ENCODE results near the gene CTNNAL1. TPM values are rescaled to one million over a fixed set of nuclear protein-coding genes. Genes with fewer than 3 reads are reported as not detected.
"Not testable (repeated sequence)": the region's sequence is repeated elsewhere in the genome, so short reads cannot be mapped to it uniquely, and the experiment has no call there.

CTNNAL1 gene
- 1 to 10 TPM; 2.3 to 4.4 TPM for total RNA-seq
- polyA plus RNA-seq, result 1 to 10 TPM in 2 of 3 donors, under 1 TPM in 1; 0.15 to 3.7 (median 1.7) TPM
- total RNA-seq, result 2.5 to 39.4 (median 21.5) reads per million in 6 experiments

DNA sequence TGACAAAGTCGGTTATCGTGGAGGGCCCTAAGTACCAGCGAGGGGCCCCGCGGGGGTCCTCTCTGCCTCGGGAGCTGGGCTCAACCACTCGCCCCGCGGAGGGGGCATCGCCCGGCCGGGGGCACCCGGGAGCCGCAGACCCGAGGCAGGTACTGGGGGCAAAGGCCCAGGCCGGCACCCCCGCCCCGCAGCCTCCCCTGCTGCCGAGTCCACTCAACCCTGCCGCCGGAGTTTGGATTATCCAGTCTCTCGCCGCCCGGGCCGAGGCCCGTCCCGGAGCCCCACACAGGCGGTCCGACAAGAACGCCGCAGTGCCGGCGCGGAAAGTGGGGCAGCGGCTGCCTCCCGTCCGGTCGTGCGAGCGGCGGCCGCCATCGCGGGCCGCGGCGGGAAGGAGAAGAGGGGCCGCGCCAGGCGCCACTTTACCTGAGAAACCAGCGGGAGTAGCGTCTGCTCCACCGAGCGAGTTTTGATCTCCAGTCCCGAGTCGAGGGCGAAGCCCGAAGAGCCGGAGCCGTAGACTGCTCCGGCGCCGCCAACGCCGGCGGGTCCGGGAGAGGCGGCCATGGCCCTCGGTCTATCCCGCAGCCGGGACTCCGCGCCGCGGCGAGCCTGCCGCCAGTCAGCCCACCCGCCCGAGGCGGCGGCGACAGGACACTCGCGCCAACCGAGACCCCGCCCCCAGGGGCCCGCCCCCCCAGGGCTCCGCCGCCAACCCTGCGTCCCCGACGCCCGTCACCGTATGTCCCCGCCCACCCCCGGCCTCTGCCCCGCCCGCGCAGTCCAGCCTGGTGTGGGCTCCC lies at the start of gene CTNNAL1:
Gene CTNNAL1, minus strand, starts transcription at position 624 of the 803 bp plus-strand sequence. Its CDS starts 57 bp downstream, at position 567.
- H3K9me3 Mint-ChIP-seq, result no peaks in the 10 kb centered on the region
- DNase-seq (peak; percentile 71 to 91 (median 82)), ATAC-seq (peak; percentile 84 to 90)
- POLR2A ChIA-PET, result interaction anchor here (1.0 kb wide), 1 partner anchor 106 kb away, joined by 5 read pairs; the partner anchor contains the start of gene TMEM245
- H3K36me3 Mint-ChIP-seq, result peaks cover 0 to 4% (median 0%) of the 10 kb centered on the region in 3 donors
- peaks cover 9 to 37% (median 22%) of the 10 kb centered on the region in 4 donors for H3K4me1 Mint-ChIP-seq
- peaks cover 0 to 9% (median 1%) of the 10 kb centered on the region in 5 donors for H3K27me3 Mint-ChIP-seq
- H3K27ac Mint-ChIP-seq, result peak within 1 kb of the TSS; percentile 86 to 97 (median 91)
- peak within 1 kb of the TSS; percentile 91 to 100 (median 97) for H3K4me3 Mint-ChIP-seq

GRCh38 chr9:109062543-109062942 lies 49.2 kb upstream of the CTNNAL1 start:
- no peak for DNase-seq
- H3K4me1 Mint-ChIP-seq, result peaks cover 0 to 2% (median 0%) of the 10 kb centered on the region in 4 donors
- H3K9me3 Mint-ChIP-seq, result no peaks in the 10 kb centered on the region
- peaks cover 6 to 74% (median 20%) of the 10 kb centered on the region in 3 donors for H3K36me3 Mint-ChIP-seq
- H3K4me3 Mint-ChIP-seq, result no peak overlapping the region
- no peak for ATAC-seq
- POLR2A ChIA-PET, result no interaction called here
- H3K27ac Mint-ChIP-seq, result peak overlapping the region in 1 of 10 donors; percentile 51
- no peaks in the 10 kb centered on the region for H3K27me3 Mint-ChIP-seq

DNA sequence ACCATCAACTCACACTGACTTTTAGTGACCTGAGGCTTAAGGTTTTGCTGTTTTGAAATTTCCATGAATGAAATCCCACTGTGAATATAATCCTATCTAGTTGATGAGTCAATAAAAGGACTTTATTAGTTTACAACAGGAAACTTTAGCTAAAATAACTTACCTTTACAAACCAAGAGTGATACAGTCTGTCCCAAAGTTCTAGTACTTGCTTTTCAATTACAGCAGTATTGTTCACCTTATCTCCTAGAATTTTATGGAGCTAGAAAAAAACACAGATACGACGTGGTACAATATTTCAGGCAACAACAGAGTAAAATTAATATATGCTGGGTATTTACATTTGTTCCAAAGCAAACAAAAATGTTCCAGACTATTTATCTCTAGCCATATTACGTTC lies 46.9 kb upstream of the CTNNAL1 start:
- peaks cover 0 to 2% (median 0%) of the 10 kb centered on the region in 4 donors for H3K4me1 Mint-ChIP-seq
- peaks cover 6 to 84% (median 29%) of the 10 kb centered on the region in 3 donors for H3K36me3 Mint-ChIP-seq
- H3K27me3 Mint-ChIP-seq, result no peaks in the 10 kb centered on the region
- no peak for ATAC-seq
- no peak overlapping the region for H3K4me3 Mint-ChIP-seq
- no peak overlapping the region for H3K27ac Mint-ChIP-seq
- no peaks in the 10 kb centered on the region for H3K9me3 Mint-ChIP-seq
- no peak for DNase-seq
- POLR2A ChIA-PET, result no interaction called here

DNA sequence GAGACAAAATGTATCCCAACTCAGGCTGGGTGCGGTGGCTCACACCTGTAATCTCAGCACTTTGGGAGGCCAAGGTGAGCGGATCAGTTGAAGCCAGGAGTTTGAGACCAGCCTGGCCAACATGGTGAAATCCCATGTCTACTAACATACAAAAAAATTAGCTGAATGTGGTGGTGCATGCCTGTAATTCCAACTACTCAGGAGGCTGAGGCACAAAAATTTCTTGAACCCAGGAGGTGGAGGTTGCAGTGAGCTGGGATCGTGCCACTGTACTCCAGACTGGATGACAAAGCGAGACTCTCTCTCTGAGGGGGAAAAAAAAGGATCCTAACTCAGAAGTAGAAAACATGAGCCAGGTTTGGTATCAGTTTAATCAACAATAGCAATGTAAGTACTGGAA lies 39.8 kb upstream of the CTNNAL1 start:
- H3K4me3 Mint-ChIP-seq, H3K9me3 Mint-ChIP-seq, POLR2A ChIA-PET, H3K4me1 Mint-ChIP-seq, H3K27me3 Mint-ChIP-seq, DNase-seq, ATAC-seq: not testable (repeated sequence)
- H3K27ac Mint-ChIP-seq, result peak overlapping the region in 2 of 10 donors; percentile 20 to 31
- peaks cover 12 to 93% (median 55%) of the 10 kb centered on the region in 3 donors for H3K36me3 Mint-ChIP-seq

DNA sequence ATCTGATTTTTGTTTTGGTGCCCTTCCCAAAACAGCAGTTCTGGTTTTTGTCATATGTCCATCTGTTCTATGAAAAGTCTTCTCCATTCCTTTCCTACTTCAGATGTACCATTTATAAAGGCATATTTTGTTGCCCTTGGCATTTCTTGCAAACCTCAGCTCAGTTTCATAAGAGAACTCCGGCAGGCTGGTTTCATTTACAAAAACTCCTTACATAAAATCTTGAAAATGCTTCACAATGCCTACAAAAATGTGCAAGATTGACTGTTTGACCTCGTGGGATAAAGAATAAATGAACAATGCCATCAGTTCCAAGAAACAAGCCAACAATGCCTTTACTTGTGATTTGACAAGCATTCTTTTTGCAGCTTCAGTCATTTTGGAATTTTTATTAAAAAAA lies 39.1 kb upstream of the CTNNAL1 start:
- POLR2A ChIA-PET, result no interaction called here
- ATAC-seq (no peak), DNase-seq (no peak)
- H3K27ac Mint-ChIP-seq, result no peak overlapping the region
- no peaks in the 10 kb centered on the region for H3K27me3 Mint-ChIP-seq
- peaks cover 0 to 7% (median under 1%) of the 10 kb centered on the region in 4 donors for H3K4me1 Mint-ChIP-seq
- no peaks in the 10 kb centered on the region for H3K9me3 Mint-ChIP-seq
- no peak overlapping the region for H3K4me3 Mint-ChIP-seq
- peaks cover 14 to 93% (median 59%) of the 10 kb centered on the region in 3 donors for H3K36me3 Mint-ChIP-seq

DNA sequence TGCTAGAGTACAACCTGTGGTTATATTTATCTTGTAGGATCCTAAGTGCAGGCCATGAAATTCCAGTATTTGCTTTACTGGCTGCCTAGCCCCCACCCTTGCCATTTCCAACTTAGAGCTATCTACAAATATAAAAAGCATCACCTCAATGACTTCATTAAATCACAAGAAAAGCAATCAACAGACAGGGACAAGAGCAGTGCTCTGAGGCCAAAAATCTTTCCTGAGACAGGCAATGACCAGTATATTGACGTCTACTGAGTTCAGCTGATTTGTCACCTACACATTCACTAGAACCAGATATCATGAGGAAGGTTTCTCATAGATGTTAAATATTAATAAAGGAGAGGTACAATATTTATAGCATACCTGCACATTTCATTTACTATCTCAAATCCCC lies 38.4 kb upstream of the CTNNAL1 start:
- H3K4me1 Mint-ChIP-seq, result peaks cover 0 to 7% (median 2%) of the 10 kb centered on the region in 4 donors
- POLR2A ChIA-PET, result no interaction called here
- H3K36me3 Mint-ChIP-seq, result peaks cover 14 to 93% (median 58%) of the 10 kb centered on the region in 3 donors
- no peak overlapping the region for H3K4me3 Mint-ChIP-seq
- H3K27me3 Mint-ChIP-seq, result no peaks in the 10 kb centered on the region
- ATAC-seq, result no peak
- H3K27ac Mint-ChIP-seq, result peak overlapping the region in 1 of 10 donors; percentile 40
- no peak for DNase-seq
- H3K9me3 Mint-ChIP-seq, result no peaks in the 10 kb centered on the region

DNA sequence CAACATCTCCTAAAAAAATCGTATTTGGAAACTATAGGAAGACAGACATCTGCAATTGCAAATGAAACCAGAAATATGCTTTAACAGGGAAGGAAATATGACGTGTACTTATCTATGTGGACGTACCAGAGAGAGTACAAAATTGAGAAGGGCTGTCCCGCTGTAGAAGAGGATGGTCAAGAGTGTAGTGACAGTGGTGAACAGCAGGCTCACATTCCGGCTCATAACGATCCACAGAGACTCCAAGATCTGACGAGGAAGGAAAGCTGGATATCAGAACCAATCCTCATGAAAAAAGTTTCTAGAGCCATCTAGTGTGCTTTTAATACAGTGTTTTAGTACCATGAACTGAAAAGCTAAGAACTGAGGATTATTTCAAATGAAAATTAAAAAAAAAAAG lies 37.1 kb upstream of the CTNNAL1 start:
- Mint-ChIP-seq H3K36me3 (peaks cover 14 to 93% (median 64%) of the 10 kb centered on the region in 3 donors), H3K4me1 (peaks cover 0 to 7% (median 2%) of the 10 kb centered on the region in 4 donors), H3K4me3 (no peak overlapping the region), H3K27me3 (no peaks in the 10 kb centered on the region), H3K9me3 (no peaks in the 10 kb centered on the region), H3K27ac (peak overlapping the region in 2 of 10 donors; percentile 11 to 12)
- POLR2A ChIA-PET, result no interaction called here
- no peak for DNase-seq
- ATAC-seq, result no peak

GRCh38 chr9:109048822-109049221 lies 35.5 kb upstream of the CTNNAL1 start:
- peak overlapping the region in 1 of 10 donors; percentile 63 for H3K27ac Mint-ChIP-seq
- no peak for DNase-seq
- POLR2A ChIA-PET, result no interaction called here

DNA sequence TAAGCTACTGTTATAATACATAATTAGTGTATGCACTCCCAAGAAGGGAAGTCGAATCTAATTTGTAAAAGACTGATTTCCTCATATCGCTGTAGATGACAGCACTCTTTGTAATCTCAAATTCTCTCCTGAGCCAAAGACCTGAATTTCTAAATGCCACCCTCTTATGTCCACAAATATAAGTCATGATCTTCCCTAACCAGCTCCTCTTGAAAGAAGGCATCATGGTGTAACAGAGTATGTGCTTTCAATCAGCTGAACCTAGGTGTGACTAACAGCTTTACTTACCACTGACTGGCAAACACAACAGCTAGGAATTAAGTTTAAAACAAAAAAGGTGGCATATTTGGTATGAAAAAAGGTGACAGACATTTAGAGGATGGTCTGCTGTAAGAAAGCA lies 34.0 kb upstream of the CTNNAL1 start:
- H3K27me3 Mint-ChIP-seq, result no peaks in the 10 kb centered on the region
- H3K4me3 Mint-ChIP-seq, result no peak overlapping the region
- peaks cover 0 to 7% (median 4%) of the 10 kb centered on the region in 4 donors for H3K4me1 Mint-ChIP-seq
- POLR2A ChIA-PET, result no interaction called here
- ATAC-seq, result no peak
- H3K9me3 Mint-ChIP-seq, result peaks cover 0 to 16% (median 0%) of the 10 kb centered on the region in 9 donors
- no peak overlapping the region for H3K27ac Mint-ChIP-seq
- H3K36me3 Mint-ChIP-seq, result peaks cover 29 to 92% (median 62%) of the 10 kb centered on the region in 3 donors
- no peak for DNase-seq

More at GRCh38 chr9:109048822-109049221, 35.5 kb upstream of the CTNNAL1 start:
- Mint-ChIP-seq H3K4me3 (no peak overlapping the region), H3K4me1 (peaks cover 0 to 7% (median 4%) of the 10 kb centered on the region in 4 donors), H3K27me3 (no peaks in the 10 kb centered on the region), H3K36me3 (peaks cover 21 to 93% (median 59%) of the 10 kb centered on the region in 3 donors), H3K9me3 (peaks cover 0 to 6% (median 0%) of the 10 kb centered on the region in 9 donors)
- ATAC-seq, result no peak

DNA sequence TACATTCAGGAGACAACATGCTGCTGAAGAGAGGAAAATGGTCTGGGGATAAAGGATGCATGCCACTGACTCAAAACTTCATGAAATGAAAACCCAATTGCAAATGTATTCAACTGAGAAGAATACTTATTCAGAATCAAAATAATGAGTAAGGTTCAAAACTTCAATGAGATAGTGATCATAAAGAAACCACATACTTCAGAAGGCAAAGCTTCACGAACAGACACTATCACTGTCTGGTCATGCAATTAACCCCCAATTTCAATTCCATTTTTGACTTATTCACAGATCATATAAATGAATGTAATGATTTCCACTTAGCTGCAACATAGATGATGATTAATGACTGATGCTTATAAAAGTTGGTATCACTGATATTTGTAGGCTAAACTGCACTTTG lies 33.0 kb upstream of the CTNNAL1 start:
- no peaks in the 10 kb centered on the region for H3K27me3 Mint-ChIP-seq
- peak overlapping the region in 1 of 10 donors; percentile 46 for H3K27ac Mint-ChIP-seq
- H3K4me3 Mint-ChIP-seq, result no peak overlapping the region
- no peak for DNase-seq
- peaks cover 0 to 16% (median 0%) of the 10 kb centered on the region in 9 donors for H3K9me3 Mint-ChIP-seq
- H3K36me3 Mint-ChIP-seq, result peaks cover 29 to 83% (median 63%) of the 10 kb centered on the region in 3 donors
- H3K4me1 Mint-ChIP-seq, result peaks cover 0 to 7% (median 4%) of the 10 kb centered on the region in 4 donors
- no peak for ATAC-seq
- POLR2A ChIA-PET, result no interaction called here

DNA sequence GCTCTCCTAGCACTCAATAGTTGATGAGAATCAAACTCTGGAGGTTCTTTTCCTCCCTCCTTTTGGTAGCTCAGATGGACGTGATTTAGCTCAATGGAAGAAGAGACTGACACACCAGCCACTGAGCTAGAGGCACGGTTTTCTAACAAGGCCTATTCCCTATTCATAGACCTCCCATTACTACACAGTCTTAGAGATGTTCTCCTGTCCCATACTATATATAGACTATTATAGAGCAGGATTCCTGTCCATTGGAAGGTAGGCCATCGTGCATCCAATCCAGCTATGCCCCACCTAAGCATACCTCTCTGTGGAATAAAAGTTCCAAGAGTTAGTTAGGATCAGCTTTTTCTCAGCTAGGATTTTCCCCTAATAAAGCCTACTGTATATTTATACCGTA lies 30.3 kb upstream of the CTNNAL1 start:
- peaks cover 0 to 14% (median 3%) of the 10 kb centered on the region in 4 donors for H3K4me1 Mint-ChIP-seq
- POLR2A ChIA-PET, result no interaction called here
- no peak for ATAC-seq
- H3K9me3 Mint-ChIP-seq, result peaks cover 0 to 16% (median 0%) of the 10 kb centered on the region in 9 donors
- no peak overlapping the region for H3K27ac Mint-ChIP-seq
- no peak for DNase-seq
- H3K36me3 Mint-ChIP-seq, result peaks cover 21 to 78% (median 64%) of the 10 kb centered on the region in 3 donors
- no peaks in the 10 kb centered on the region for H3K27me3 Mint-ChIP-seq
- H3K4me3 Mint-ChIP-seq, result no peak overlapping the region

- POLR2A ChIA-PET, result no interaction called here
- peaks cover 0 to 15% (median 0%) of the 10 kb centered on the region in 4 donors for H3K4me1 Mint-ChIP-seq
- DNase-seq (no peak), ATAC-seq (no peak)
- peaks cover 0 to 16% (median 0%) of the 10 kb centered on the region in 9 donors for H3K9me3 Mint-ChIP-seq
- H3K4me3 Mint-ChIP-seq, result no peak overlapping the region
- H3K27me3 Mint-ChIP-seq, result no peaks in the 10 kb centered on the region
- H3K36me3 Mint-ChIP-seq, result peaks cover 19 to 77% (median 50%) of the 10 kb centered on the region in 3 donors
- H3K27ac Mint-ChIP-seq, result peak overlapping the region in 1 of 10 donors; percentile 19
Observed at GRCh38 chr9:109040571-109040970, 27.3 kb upstream of the CTNNAL1 start.

DNA sequence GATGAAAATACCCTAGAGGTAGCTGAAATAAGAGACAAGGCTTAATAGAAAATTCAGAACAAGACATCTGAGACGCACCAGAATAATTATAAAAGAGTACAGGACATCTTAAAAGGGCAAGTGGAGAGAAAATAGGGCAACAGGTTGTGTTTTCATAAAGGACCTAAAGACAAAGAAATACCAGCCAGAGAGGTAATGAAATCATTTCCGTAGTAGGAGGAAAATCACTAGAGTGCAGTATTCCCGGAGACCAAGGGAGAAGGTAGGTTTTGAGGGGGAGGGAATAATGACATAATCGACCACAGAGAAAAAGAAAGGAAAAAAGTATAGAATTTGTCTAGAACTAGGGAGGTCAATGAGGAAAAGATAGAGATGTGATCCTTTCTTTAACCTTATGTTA lies 26.2 kb upstream of the CTNNAL1 start:
- peak overlapping the region in 2 of 10 donors; percentile 62 to 72 for H3K27ac Mint-ChIP-seq
- POLR2A ChIA-PET, result no interaction called here
- no peaks in the 10 kb centered on the region for H3K27me3 Mint-ChIP-seq
- peaks cover 0 to 15% (median 2%) of the 10 kb centered on the region in 4 donors for H3K4me1 Mint-ChIP-seq
- ATAC-seq, result no peak
- no peak overlapping the region for H3K4me3 Mint-ChIP-seq
- peaks cover 15 to 73% (median 49%) of the 10 kb centered on the region in 3 donors for H3K36me3 Mint-ChIP-seq
- peaks cover 0 to 16% (median 0%) of the 10 kb centered on the region in 9 donors for H3K9me3 Mint-ChIP-seq
- no peak for DNase-seq

Data from naive thymus-derived CD8-positive, alpha-beta T cell (primary cell).